ENCODE measurements around the gene TMBIM6.
"Not testable (repeated sequence)": the region's sequence is repeated elsewhere in the genome, so short reads cannot be mapped to it uniquely, and the experiment has no call there.

TMBIM6 gene

DNA sequence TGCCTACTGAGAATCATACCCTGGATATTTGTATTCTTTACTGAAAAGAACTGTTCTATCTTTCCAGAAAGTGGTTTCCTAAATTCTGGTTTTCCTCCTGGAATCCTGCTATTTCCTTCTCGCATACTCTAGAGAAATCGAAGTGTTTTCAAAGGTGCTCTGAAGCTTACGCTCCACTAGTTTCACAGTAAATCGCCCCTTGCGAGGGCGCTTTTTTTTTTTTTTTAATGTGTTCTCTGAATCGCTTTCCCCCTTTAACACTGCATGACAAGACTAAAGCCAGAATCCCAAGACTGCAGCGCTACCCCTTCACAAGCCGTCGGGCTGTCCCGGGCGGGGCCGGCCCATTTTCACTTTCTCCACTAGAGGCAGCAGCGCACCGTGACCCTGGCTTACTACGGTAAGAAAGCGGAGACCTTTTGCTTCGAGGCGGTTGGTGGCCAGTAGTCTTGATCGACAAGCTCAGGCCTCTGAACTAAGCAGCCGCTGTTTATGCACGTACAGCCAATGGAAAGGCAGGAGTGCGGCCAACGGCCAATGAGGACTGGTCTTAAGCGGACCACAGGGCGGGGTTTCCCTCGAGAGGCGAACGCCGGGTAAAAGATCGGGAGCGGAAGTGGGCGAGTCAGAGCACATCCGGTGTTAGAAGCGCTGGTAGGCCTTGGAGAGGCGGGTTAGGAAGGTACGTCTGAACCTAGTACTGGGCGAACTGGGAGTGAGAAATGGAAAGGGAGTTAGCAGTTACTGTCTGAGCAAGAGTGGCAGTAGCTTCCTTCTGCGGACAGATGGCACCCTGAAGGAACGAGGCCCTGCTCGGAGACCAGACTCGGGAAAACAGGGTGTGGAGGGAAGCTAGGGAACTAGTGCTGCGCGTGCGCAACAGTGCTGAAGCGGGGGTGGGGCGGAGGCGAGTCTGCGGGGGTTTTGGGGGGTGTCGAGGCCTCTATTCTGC is at the start of gene TMBIM6:
TMBIM6 (plus strand) TSS at position 628 of the 952 bp plus-strand sequence. CDS start 10,937 bp downstream, outside the sequence.
- peak; percentile 100 for DNase-seq (ENCODE audit: low spot score)

- no peak for DNase-seq (ENCODE audit: low spot score)
Measured at GRCh38 chr12:49692851-49693250, 48.5 kb upstream of the TMBIM6 start.

DNA sequence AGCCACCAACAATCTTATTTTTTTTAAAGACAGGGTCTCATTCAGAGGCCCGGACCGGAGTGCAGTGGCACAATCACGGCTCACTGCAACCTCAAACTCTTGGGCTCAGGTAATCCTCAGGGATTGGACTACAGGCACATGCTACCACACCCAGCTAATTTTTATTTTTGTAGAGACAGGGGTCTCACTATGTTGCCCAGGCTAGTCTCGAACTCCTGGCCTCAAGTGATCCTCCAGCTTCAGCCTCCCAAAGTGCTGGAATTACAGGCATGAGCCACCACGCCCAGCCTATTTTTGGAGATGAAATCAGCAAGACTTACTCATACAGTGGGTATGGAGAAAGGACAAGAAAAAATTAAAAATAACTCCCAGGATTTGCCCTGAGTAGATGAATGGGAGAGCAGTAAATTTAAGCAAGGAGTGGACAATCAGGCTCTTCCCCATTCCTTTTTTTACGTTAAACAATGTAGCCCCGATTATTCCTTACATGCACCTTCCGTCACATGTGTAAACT is 47.4 kb upstream of the TMBIM6 start:
- no peak for DNase-seq (ENCODE audit: low spot score)

DNA sequence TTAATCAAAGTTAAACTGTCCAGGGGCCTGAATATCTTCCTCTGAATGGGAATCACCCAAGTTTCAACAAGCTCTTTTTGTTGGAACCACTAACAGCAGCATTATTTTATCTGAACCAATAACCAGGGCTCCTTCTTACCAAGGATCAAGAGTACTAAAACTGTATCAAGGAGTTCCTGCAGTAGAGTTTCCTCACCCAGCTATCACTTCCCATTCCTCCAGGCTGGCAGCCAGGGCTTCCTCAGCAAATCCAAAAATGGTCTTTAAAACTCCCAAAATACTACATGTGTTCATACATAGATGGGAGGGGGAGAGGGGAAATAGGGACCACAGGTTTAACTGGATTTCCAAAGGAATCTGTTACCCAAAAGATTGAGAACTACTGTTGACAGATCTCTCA is 44.6 kb upstream of the TMBIM6 start:
- no peak for DNase-seq (ENCODE audit: low spot score)

GRCh38 chr12:49697808-49698207 is 43.5 kb upstream of the TMBIM6 start:
- no peak for DNase-seq (ENCODE audit: low spot score)

GRCh38 chr12:49698619-49699545 is 42.5 kb upstream of the TMBIM6 start:
- DNase-seq (ENCODE audit: low spot score): no peak

DNA sequence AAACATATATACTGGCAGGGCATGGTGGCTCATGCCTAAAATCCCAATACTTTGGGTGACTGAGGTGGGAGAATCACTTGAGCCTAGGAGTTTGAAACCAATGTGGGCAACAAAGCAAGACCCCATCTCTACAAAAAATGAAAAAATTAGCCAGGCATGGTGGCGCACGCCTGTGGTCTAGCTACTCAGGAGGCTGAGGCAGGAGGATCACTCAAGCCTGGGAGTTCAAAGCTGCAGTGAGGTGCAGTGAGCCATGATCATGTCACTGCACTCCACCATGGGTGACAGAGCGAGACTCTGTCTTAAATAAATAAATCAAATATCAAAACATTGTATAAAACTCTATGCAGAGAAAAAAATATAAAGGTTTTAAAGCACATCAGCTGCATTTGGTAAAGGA is 39.3 kb upstream of the TMBIM6 start:
- DNase-seq (ENCODE audit: low spot score): no peak

DNA sequence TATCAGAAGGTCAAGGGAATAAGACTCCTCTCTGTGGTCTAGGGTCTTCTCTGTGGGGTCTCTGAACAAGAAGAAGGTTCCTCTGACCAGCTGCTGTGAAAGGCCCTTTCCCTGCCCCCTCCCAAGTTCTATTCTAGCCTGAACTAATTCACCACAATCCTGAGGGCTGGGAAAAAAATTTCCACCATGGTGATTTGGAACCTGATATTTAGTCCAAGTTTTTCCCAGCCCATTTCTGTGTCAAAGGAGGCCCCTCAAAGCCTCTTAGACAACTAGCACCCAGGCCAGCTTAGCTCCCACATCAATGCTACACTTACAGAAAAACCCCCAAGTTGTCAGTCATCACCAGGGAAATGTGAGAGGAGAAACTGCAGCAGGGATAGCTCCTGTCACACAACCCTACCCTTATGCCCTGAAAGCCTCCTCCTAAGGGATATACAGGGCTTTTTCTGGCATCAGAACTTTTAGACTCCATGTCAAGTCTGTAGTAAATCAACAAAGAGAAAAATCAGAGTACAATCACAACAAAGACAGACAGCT is 38.6 kb upstream of the TMBIM6 start:
- DNase-seq (ENCODE audit: low spot score): no peak

GRCh38 chr12:49703647-49704137 is 37.7 kb upstream of the TMBIM6 start:
- no peak for DNase-seq (ENCODE audit: low spot score)

GRCh38 chr12:49705479-49706134 is 35.8 kb upstream of the TMBIM6 start:
- DNase-seq (ENCODE audit: low spot score): no peak

DNA sequence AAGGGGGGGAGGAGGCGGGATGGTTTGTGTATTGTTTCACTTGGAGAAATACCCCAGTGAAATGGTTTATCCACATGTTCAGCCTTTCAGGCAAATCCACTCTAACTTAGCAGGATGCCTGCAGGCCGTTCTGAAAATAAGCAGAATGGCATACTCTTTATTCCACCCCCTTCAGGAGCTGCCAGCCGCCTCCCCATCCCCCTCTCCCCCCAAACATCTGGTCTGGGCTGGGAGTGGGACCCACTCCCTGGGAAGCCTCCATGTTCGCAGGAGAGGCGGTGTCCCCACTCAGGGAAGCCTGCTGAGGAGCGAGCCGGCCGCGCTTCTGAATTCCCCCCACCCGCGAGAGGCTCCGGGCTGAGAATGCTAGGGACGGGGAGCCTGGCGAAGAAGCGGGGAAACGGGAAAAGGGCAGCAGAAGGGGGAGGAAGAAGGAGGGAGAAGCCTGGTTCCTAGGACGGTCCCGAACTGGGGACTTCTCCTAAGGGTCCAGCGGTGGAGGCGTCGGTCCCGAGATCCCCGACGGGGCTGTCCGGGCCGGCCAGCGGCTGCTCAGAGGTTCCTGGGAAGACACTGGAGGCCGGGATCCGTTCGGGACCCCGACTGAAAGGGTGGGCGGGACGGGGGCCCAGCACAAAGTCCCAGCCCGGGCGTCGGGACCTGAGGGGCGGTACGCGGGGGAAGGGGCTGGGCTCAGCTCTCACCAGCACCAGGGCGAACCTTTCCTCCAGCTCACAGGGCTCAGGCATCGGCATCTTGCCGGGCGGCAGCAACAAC is 34.8 kb upstream of the TMBIM6 start:
- no peak for DNase-seq (ENCODE audit: low spot score)

DNA sequence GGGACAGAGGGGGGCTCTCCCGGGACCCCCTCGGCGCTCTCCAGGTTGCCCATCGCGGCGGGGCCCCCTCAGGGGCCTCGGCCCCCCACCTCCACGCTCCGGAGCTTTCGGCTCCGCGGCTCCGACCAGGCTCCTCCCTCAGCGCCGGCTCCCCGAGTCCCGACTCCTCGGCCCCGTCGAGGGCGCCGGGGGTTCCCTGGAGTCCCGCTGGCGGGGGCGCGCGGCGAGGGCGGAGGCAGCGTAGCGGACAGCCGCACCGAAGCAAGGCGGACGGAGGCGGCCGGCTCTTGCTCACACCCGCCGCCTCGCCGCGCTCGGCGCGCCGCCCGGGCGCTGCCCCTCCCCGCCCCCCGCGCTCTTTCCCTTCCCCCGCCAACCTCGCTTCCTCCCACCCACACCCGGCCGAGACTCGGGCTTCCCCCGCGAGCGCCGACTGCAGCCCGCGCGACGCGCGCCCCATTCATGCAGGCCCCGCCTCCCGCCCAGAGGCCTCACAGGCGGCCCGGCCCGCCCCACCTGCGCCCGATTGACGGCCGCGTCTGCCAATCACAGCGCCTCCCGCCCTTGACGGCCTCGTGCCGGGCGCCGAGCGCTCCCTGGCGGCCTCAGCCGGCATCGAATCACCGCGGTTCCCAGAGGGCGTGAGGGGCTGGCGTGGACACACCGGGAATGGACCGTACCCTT is 34.1 kb upstream of the TMBIM6 start, which contains the start of gene FMNL3:
FMNL3 (minus strand) TSS at position 278 of the 684 bp plus-strand sequence; CDS start at position 53, 225 bp downstream.
- DNase-seq (ENCODE audit: low spot score): peak; percentile 97

DNA sequence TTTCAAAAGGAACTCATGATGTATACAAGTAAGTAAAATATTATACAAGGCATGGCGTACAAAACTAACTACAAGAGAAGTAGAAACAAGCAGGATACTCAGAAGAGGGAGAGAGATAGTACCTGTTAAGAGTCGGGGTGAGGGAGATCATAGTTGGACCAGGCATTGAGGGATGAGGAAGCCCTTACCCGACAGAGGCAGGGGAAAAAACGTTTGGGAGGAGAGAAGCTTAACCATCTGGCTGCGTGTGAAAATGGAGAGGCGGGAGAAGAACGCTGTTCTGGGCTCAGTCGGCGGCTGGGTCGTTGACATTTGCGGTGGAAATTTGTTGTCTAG is 33.6 kb upstream of the TMBIM6 start:
- no peak for DNase-seq (ENCODE audit: low spot score)

DNA sequence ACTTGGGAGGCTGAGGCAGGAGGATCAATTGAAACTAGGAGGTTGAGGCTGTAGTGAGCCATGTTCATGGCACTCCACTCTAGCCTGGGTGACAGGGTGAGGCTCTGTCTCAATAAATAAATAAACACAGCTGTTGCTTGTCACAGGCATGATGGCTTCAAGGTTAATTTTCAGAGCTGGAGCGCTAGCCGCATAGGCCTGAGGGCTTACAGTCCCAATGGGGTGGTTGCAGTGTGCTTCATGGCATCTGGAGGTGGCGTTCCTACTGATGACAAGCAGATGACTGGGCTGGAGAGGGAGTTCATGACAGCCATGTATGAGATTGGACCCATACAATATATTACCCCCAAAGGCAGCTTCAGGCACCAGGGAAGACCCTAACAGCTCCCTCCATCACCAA is 32.5 kb upstream of the TMBIM6 start:
- no peak for DNase-seq (ENCODE audit: low spot score)

DNA sequence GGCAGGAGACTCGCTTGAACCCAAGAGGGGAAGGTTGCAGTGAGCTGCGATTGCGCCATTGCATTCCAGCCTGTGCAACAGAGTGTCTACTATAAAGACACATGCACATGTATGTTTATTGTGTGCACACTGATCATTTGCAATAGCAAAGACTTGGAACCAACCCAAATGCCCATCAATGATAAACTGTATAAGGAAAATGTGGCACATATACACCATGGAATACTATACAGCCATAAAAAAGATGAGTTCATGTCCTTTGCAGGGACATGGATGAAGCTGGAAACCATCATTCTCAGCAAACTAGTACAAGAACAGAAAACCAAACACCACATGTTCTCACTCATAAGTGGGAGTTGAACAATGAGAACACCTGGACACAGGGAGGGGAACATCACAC is 27.4 kb upstream of the TMBIM6 start:
- not testable (repeated sequence) for DNase-seq (ENCODE audit: low spot score)

GRCh38 chr12:49716553-49716952 is 24.8 kb upstream of the TMBIM6 start:
- DNase-seq (ENCODE audit: low spot score): no peak

- not testable (repeated sequence) for DNase-seq (ENCODE audit: low spot score)
Measured at GRCh38 chr12:49717800-49718199, 23.6 kb upstream of the TMBIM6 start.

DNA sequence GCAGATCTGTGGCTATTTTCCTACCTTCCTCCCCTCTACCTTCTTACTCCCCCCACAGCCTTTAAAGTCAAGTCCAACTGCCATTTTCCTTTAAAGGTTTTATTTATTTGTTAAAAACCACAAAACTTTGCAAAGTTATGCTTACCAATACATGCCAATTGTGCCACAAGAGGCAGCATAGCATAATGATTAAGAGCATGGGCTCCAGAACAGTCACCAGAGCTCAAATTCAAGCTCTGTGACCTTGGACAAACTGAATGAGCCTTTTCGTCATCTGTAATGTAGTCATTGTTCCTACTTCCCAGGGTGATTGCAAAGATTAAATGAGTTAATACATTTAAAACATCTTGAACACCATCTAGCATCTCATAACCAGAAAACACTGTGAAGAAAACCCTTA is 21.1 kb upstream of the TMBIM6 start:
- no peak for DNase-seq (ENCODE audit: low spot score)

GRCh38 chr12:49721355-49721754 is 20.0 kb upstream of the TMBIM6 start:
- not testable (repeated sequence) for DNase-seq (ENCODE audit: low spot score)

DNA sequence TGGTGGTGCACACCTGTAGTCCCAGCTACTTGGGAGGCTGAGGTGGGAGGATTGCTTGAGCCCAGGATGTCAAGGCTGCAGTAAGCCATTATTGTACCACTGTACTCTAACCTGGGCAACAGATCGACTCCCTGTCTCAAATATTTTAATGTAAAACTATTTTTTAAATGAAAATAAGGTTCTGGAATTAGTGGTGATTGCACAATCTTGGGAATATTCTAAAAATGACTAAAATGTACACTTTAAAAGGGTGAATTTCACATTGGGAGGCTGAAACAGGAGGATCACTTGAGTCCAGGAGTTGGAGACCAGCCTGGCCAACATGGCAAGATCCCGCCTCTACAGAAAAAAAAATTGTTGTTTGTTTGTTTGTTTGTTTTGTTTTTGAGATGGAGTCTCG is 12.9 kb upstream of the TMBIM6 start:
- DNase-seq (ENCODE audit: low spot score): no peak
